Fibroblast of skin of left biceps (primary cell): ENCODE data around the gene DUSP16.

Source experiments
- DNase-seq, 2 experiments: peaks; one replicate each; pipeline ENCODE4 v3.0.0-alpha.2; 2013; ENCODE audit warnings: low read depth in 2 of 2

The DUSP16 gene

DNA sequence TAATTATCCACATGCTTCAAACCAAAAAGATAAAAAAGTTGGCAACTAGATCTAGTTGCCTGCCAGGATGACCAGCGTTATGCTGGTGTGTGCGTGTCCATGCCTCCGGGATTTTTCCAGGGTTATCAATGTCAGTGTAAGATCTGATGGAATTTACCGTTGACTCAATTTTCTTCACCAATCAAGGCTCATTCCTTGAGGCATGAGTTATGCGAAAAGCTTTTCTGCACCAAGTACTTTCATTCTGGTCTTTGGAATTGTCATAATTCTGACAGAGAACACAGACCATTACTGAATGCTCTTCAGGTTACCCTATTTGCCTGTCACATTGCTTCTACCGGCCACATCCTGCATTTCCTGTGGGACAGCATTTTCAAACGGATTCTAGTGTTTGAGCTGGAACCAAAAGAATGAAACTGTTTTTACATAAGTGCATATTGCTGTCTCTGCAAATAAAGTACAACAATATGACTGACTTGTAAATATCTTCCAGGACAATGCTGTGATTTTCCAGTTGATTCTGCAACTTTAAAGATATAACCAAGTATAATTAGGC is 91.8 kb downstream of the DUSP16 start:
- DNase-seq: no peak

DNA sequence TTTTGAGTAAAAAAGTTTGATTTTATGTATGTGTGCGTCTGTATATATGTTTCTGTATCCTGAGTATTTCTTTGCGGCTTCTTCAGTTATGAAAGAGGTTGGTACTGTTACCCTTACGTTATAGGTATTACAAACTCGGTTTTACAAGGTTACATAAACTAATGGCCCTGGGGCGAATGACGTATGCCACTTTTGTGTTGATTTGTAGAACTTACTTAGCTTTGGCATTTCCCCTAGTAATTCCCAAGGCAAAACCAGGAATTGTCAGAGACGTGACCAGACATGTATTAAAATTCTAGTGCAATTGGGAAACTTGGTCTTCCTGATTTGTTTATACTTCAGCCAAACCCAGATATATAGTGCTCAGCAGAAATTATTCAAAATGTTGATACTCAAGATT is 93.3 kb downstream of the DUSP16 start:
- no peak for DNase-seq

GRCh38 chr12:12468575-12468974 is 94.1 kb downstream of the DUSP16 start:
- DNase-seq: no peak

- no peak for DNase-seq
Measured at GRCh38 chr12:12467688-12468261, 94.9 kb downstream of the DUSP16 start.

- DNase-seq: no peak
Measured at GRCh38 chr12:12467264-12467663, 95.4 kb downstream of the DUSP16 start.

- DNase-seq: no peak
Measured at GRCh38 chr12:12466157-12466556, 96.5 kb downstream of the DUSP16 start.

GRCh38 chr12:12465522-12465921 is 97.1 kb downstream of the DUSP16 start:
- DNase-seq: no peak

DNA sequence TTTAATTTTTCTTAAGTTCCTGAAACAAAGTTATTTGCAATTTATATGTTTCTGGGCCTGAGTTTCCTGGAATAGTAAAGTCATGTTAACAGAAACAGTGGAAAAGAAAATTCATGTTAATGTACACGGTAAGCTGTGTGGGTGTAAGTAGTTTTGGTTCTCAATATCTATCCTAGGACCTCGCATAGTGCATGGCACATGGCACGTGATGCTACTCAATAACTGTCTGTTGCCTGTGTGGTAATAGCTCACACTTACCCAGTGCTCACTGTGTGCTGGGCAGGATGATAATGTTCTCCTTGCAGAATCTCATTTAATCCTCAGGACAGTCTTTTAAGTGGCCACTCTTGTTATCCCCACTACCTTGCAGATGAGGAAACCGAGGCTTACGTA is 100.7 kb downstream of the DUSP16 start:
- no peak for DNase-seq

DNA sequence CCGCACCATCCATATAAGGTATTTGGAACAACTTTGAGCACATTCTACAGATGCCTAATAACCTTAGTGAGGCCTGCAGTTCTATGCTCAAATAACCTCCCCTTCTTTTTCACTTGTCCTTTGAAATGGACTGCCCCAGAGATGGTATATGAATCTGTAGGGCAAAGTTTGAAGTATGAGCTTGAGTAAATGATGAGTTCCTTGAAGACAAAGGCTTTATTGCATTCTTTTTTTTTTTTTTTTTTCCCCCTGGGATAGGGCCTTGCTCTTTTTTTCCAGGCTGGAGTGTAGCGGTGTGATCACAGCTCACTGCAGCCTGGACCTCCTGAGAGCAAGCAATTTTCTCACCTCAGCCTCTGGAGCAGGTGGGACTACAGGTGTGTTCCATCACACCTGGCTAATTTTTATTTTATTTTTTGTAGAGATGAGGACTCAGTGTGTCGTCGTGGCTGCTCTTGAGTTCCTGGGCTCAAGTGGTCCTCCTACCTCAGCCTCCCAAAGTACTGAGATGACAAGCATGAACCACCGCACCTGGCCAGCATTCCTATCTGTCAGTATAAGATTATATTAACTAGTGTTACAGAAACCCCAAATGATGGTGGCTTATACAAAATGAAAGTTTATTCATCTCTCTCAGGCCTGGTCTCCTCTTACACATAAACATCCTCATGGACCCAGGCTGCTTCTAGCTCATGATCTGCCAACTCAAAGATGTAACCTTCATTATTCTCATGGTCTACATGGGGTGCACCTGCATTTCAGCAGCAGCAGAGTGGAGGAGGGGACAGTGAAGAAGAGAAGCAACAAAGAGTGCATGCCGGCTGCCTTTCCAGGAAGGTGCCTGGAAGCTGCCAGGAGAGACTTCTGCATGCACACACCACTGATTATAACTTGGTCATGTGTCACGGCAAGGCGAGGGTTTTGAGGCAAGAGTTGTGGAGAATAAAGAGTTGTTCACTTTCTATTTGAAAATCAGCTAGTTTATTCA is 101.4 kb downstream of the DUSP16 start:
- no peak for DNase-seq

DNA sequence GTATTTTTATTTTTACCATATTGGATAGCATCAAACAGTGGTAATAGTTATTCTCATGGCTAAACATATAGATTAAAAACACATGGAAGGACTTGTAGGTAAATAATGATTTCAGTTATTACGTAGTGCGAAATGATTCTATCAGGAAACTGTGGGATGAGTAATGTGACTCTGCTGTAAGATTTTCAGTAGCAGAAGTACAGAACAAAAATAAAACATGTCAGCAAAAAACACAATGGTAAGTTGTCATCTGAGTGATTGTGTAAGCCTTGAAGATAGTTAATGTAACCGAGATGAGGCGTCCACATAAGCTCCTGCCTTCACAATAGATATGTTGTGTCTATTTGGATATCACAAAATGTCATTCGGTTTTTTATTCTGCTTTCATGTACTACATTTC is 106.0 kb downstream of the DUSP16 start:
- peak; percentile 58 to 60 for DNase-seq

- no peak for DNase-seq
Measured at GRCh38 chr12:12454315-12454714, 108.3 kb downstream of the DUSP16 start.

DNA sequence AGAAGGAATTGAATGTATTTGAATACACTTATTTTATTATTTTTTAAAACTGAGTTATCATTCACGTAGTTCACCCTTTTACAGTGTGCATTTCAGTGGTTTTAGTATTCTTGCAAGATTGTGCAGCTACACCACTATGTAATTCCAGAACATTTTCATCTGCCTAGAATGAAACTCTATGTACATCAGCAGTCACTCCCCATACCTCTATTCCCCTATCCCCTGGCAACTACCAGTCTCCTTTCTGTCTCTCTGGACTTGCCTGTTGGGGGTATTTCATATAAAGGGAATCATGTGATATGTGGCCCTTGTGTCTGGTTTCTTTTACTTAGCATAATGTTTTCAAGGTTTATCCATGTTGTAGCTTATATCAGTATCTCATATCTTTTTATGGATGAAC is 109.0 kb downstream of the DUSP16 start:
- DNase-seq: no peak

DNA sequence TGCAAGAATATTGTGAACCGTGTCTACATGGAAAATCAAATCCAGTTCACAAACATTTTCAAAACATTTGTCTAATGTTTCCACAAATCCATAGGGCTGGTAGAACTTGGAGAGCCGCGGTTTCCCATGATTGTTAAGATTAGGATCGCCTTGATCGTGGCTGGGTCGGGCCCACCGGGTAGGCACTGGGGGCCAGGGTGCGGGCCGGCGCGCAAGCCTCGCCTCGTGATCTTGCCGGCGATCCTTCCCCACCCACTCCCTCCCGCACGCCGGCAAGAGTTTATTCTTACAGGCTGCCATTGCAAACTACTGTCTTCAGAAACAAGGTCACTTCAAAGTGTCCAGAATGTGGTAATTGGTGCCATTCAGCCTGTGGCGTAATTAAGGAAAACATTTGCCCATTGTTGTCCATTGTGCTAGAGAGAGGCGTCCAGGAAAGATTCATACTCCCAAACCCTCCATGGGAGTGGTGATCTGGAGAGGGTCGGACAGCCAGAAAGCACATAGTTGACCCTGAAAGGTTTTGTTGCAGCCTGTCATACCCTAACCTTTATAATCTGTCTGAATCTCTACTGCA is 110.2 kb downstream of the DUSP16 start:
- DNase-seq: no peak

DNA sequence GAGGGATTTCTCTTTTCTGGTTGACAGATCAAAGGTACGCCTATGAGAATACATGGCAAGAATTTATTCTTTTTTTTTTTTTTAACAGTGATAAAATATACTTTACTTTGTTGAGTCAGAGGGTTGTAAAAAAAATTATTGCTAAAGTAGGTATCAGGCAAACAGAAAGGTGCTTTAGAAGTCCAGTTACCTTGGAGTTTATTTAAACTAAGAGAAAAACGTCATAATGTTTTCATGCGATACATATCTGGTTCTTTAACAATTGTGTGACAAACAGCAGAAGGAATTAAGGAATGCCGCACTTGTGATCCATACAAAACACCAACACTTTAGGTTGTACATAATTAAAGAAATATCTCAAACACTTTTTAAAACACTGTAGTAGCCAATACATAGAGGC is 111.6 kb downstream of the DUSP16 start:
- no peak for DNase-seq

- no peak for DNase-seq
Measured at GRCh38 chr12:12450043-12450471, 112.6 kb downstream of the DUSP16 start.

DNA sequence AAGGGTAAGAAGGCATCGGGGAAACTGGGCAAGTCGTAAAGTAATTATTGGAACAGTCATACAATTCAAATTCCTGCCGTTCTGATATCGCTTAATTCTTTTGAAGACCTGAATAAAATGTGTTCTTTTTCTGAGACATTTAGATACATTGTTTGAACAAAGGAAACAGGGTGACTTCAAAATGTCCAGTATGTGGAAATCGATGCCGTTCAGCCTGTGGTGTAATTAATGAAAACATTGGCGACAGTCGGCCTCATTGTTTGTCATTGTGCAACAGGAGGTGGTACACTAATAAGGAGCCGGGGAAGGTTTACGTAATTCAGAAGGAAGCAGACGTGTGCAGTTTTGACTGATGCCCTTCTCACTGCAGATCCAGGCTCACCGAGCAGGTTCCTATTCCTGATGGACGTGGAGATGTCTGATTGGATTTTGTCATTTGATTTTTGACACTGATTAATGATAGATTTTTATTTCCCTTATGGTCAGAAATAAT is 113.1 kb downstream of the DUSP16 start:
- no peak for DNase-seq

GRCh38 chr12:12447837-12448236 is 114.8 kb downstream of the DUSP16 start:
- DNase-seq: no peak

DNA sequence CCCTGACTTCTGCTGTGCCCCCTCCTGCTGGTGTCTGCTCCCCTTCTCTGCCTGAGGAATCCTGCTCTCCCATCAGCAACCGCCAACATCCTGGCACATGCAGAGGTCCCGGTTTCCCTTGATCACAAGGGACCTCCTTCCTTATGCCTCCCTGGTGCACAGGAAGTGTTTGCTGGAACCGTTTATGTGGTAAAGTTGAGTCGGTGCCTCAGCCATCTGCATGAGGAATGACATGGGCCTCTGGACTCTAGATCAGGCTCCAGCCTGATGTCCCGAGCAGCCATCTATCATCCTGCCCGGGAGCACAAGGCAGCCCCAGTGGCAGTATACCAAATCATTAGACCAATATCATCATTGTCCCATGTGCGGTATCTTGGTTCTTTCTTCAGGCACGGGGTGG is 115.4 kb downstream of the DUSP16 start:
- DNase-seq: no peak

DNA sequence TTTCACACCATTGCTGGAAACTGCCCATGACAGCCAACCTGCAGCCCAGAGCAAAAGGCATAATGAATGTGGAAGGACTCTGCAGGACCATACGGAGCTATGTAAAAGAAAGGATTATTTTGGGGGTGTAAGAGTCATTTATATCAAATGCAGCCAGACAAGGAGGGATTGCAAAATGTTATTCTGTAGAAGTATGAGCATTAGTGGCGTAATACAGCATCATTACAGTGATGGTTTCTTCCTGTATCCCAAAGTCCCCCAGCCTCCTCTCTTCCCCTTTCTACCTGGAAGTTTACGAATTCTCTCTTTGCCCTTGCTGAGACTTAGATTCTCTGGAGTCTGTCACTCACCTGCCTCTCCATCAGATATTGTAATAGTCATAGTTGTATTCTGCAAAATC is 115.9 kb downstream of the DUSP16 start:
- no peak for DNase-seq

DNA sequence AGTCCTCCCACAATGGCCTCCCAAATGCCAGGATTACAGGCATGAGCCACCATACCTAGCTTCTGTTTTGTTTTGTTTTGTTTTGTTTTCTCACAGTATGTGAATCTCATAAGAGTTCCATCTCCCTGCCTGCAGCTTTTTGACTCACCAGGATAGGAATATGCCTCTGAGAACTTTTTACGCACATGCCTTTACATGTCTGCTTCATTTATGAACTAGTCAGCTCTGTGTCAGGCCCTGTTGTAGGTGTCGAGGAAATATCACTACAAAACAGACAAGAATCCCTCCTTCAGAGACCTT is 116.8 kb downstream of the DUSP16 start:
- DNase-seq: no peak

DNA sequence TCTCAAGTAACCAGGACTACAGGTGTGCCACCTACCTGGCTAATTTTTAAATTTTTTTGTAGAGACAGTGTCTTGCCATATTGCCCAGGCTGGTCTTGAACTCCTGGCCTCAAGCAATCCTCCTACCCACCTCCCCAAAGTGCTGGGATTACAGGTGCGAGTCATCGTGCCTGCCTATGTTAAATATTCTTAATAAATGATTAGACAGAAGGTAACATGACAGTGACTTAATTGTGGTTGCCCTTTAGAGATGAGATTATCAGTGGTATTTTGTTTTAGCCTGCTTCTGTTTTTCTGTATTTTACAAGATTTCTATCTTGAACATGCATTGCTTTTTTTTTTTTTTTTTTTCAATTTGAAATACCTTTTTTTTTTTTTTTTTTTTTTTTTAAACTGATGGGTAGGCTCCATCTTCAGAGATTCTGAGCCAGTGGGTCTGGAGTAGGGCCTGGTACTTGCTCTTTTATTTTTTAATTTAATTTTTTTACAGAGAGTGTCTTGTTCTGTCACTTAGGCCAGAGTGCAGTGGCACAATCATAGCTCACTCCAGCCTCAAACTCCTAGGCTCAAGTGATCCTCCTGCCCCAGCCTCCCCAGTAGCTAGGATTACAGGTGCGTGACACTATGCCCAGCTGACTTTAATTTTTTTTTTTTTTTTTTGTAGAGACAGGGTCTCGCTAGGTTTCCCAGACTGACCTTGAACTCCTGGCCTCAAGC is 117.3 kb downstream of the DUSP16 start:
- DNase-seq: no peak

DNA sequence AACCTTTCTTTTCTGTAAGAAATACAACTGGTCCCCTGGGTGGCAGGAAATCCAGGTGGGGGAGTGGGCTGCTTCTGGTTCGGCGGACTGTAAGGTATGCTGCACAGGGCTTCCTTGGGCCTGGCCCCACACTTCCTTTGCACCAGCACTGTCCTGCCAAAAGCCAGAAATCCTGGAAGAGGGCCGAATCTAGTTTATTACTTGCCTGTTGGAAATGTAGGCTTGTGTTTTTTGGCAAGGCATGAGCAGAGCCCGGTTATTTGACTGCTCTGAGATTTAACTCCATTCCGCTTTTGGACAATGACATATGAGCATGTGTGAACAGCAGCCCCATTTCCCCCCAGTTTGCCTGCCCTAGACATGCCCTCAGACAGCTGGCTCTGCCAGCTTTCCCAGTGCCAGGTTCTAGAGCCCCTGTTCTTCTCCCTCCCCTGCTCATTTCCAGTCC is 119.2 kb downstream of the DUSP16 start:
- DNase-seq: no peak
